ENCODE data around the gene SLC6A2. TPM values are rescaled to one million over a fixed set of nuclear protein-coding genes. Genes with fewer than 3 reads are reported as not detected.

SLC6A2 gene
- total and polyA plus RNA-seq, 12 donors = 0.17 TPM; not detected in 11

DNA sequence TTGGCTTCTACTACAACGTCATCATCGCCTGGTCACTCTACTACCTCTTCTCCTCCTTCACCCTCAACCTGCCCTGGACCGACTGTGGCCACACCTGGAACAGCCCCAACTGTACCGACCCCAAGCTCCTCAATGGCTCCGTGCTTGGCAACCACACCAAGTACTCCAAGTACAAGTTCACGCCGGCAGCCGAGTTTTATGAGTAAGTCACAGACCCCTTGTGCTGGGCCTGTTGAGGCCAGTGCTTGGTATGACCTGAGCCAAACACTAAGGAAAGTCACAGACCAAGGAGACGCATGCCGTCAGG lies 16.1 kb downstream of the SLC6A2 start:
- Histone ChIP-seq H3K9me3 (no peaks in the 10 kb centered on the region), H3K4me1 (peaks cover 0 to 16% (median 0%) of the 10 kb centered on the region in 9 donors), H3K4me3 (no peak overlapping the region), H3K27me3 (no peaks in the 10 kb centered on the region), H3K36me3 (no peaks in the 10 kb centered on the region), H3K27ac (no peak overlapping the region)
- no peak for TF ChIP-seq CTCF (IDR thresholded peaks at IDR 0.05)
- intact Hi-C loops (cut with DNase I) = no loop called here
- 92 to 93% methylated on average over 10 of the region's 10 CpGs for WGBS, 2 donors
- ATAC-seq = peak in 1 of 8 donors; percentile 16
- no peak for DNase-seq

GRCh38 chr16:55672471-55672870 lies 16.7 kb downstream of the SLC6A2 start:
- H3K4me1 ChIP-seq = peaks cover 0 to 16% (median 0%) of the 10 kb centered on the region in 9 donors
- H3K36me3 ChIP-seq = no peaks in the 10 kb centered on the region
- H3K27me3 ChIP-seq = no peaks in the 10 kb centered on the region
- intact Hi-C loops (cut with DNase I) = no loop called here
- WGBS, 2 donors = 51 to 57% methylated on average over 6 of the region's 6 CpGs
- no peak overlapping the region for H3K4me3 ChIP-seq
- no peak overlapping the region for H3K27ac ChIP-seq
- TF ChIP-seq CTCF (IDR thresholded peaks at IDR 0.05) = no peak
- ATAC-seq (peak in 7 of 8 donors; percentile 74 to 93 (median 84)), DNase-seq (peak; percentile 24 to 58)
- H3K9me3 ChIP-seq = no peaks in the 10 kb centered on the region

DNA sequence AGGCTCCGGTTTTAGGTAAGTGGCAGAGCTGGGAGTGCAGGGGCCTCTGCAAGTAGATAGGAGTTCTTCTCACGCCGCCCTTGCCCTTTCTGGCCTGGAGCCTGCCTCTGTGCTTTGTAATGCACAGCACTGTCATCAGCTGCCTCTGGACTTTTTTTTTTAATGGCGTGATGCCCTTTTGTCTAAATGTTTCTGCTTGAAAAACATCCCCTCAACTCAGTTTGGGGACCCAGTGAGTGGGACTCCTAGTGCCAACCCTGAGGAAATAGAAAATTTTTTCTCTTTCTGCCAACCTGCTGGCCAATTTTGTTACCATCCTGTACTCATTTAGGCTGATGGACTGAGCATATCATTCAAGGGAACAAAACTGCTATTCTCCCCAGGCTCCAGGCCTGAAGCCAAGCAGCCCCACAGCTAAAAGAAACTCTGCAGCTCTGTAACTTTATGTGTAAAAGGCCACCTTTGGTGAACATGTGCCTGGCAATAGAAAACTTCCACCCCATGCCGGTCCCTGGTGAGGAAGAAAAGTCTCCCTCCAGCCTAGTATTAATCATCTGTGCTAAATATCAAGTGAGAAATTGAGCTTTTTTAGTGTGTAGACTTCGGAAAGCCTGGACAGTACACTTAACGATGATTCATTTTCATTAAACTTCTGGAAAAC lies 22.5 kb downstream of the SLC6A2 start:
- Histone ChIP-seq H3K27ac (peak overlapping the region in 2 of 10 donors; percentile 8 to 43), H3K4me1 (no peaks in the 10 kb centered on the region), H3K9me3 (no peaks in the 10 kb centered on the region), H3K27me3 (no peaks in the 10 kb centered on the region), H3K36me3 (no peaks in the 10 kb centered on the region), H3K4me3 (no peak overlapping the region)
- intact Hi-C loops (cut with DNase I) = no loop called here
- DNase-seq = no peak
- peak in 6 of 8 donors; percentile 29 to 73 (median 42) for ATAC-seq
- TF ChIP-seq CTCF (IDR thresholded peaks at IDR 0.05) = no peak
- 63 to 71% methylated on average over 7 of the region's 7 CpGs for WGBS, 2 donors

- H3K27me3 ChIP-seq = no peaks in the 10 kb centered on the region
- ATAC-seq (no peak), DNase-seq (no peak)
- WGBS, 2 donors = 92 to 94% methylated on average over 7 of the region's 7 CpGs
- no peak overlapping the region for H3K27ac ChIP-seq
- H3K4me3 ChIP-seq = no peak overlapping the region
- H3K36me3 ChIP-seq = no peaks in the 10 kb centered on the region
- H3K4me1 ChIP-seq = no peaks in the 10 kb centered on the region
- H3K9me3 ChIP-seq = peaks cover 0 to 12% (median 0%) of the 10 kb centered on the region in 11 donors
- no peak for TF ChIP-seq CTCF (IDR thresholded peaks at IDR 0.05)
- intact Hi-C loops (cut with DNase I) = no loop called here
These were observed 26.3 kb downstream of the SLC6A2 start for GRCh38 chr16:55682086-55682485.
